ENCODE measurements around the gene OR10J5. TPM values are rescaled to one million over a fixed set of nuclear protein-coding genes. Genes with fewer than 3 reads are reported as not detected.
A peak's percentile ranks its signal among the peaks of the same experiment; 100 is the strongest.

OR10J5 gene
- total and polyA plus RNA-seq, 2 experiments from 2014 or later, result not detected

GRCh38 chr1:159584536-159584935 lies 48.7 kb upstream of the OR10J5 start:
- Mint-ChIP-seq H3K9me3 (no peaks in the 10 kb centered on the region), H3K27me3 (ENCODE audit: insufficient read depth, low read depth, poor library complexity) (no peaks in the 10 kb centered on the region), H3K4me3 (no peak overlapping the region), H3K27ac (no peak overlapping the region), H3K4me1 (no peaks in the 10 kb centered on the region), H3K36me3 (ENCODE audit: low read depth) (no peaks in the 10 kb centered on the region)
- Histone ChIP-seq H4K20me1 (replicated peaks; ENCODE audit: insufficient read depth) (no peaks in the 10 kb centered on the region), H2AFZ (peak overlapping the region; percentile 23; the same call in 1 of the 2 replicates), H3F3A (replicated peaks; ENCODE audit: low read depth) (no peaks in the 10 kb centered on the region), H3K36me3 (ENCODE audit: insufficient read depth) (no peaks in the 10 kb centered on the region), H3K4me2 (no peak overlapping the region), H3K4me1 (ENCODE audit: insufficient read depth) (no peaks in the 10 kb centered on the region), H3K4me3 (no peak overlapping the region), H3K79me2 (replicated peaks; ENCODE audit: insufficient read depth) (no peaks in the 10 kb centered on the region), H3K9me2 (ENCODE audit: insufficient read depth) (no peaks in the 10 kb centered on the region), H3K27ac (ENCODE audit: low read depth) (no peak overlapping the region), H3K27me3 (ENCODE audit: insufficient read depth) (no peaks in the 10 kb centered on the region)
- DNase-seq (ENCODE audit: low spot score), result no peak
- TF ChIP-seq POLR2AphosphoS5 (IDR thresholded peaks at IDR 0.05; ENCODE audit: low read depth) (no peak), NANOG (IDR thresholded peaks at IDR 0.05; ENCODE audit: borderline replicate concordance) (no peak), ZNF462 (CRISPR knock-in tag; IDR thresholded peaks at IDR 0.05) (no peak), CREB1 (CRISPR knock-in tag; IDR thresholded peaks at IDR 0.05; ENCODE audit: low read depth) (no peak), EZH2phosphoT487 (IDR thresholded peaks at IDR 0.05; ENCODE audit: unreplicated experiment) (no peak), JUNB (IDR thresholded peaks at IDR 0.05; ENCODE audit: unreplicated experiment) (no peak)
- TF ChIP-seq, protein P1, sequence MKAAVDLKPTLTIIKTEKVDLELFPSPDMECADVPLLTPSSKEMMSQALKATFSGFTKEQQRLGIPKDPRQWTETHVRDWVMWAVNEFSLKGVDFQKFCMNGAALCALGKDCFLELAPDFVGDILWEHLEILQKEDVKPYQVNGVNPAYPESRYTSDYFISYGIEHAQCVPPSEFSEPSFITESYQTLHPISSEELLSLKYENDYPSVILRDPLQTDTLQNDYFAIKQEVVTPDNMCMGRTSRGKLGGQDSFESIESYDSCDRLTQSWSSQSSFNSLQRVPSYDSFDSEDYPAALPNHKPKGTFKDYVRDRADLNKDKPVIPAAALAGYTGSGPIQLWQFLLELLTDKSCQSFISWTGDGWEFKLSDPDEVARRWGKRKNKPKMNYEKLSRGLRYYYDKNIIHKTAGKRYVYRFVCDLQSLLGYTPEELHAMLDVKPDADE (IDR thresholded peaks at IDR 0.05), result no peak
- TF ChIP-seq, protein P2, sequence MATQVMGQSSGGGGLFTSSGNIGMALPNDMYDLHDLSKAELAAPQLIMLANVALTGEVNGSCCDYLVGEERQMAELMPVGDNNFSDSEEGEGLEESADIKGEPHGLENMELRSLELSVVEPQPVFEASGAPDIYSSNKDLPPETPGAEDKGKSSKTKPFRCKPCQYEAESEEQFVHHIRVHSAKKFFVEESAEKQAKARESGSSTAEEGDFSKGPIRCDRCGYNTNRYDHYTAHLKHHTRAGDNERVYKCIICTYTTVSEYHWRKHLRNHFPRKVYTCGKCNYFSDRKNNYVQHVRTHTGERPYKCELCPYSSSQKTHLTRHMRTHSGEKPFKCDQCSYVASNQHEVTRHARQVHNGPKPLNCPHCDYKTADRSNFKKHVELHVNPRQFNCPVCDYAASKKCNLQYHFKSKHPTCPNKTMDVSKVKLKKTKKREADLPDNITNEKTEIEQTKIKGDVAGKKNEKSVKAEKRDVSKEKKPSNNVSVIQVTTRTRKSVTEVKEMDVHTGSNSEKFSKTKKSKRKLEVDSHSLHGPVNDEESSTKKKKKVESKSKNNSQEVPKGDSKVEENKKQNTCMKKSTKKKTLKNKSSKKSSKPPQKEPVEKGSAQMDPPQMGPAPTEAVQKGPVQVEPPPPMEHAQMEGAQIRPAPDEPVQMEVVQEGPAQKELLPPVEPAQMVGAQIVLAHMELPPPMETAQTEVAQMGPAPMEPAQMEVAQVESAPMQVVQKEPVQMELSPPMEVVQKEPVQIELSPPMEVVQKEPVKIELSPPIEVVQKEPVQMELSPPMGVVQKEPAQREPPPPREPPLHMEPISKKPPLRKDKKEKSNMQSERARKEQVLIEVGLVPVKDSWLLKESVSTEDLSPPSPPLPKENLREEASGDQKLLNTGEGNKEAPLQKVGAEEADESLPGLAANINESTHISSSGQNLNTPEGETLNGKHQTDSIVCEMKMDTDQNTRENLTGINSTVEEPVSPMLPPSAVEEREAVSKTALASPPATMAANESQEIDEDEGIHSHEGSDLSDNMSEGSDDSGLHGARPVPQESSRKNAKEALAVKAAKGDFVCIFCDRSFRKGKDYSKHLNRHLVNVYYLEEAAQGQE (IDR thresholded peaks at IDR 0.05; ENCODE audit: unreplicated experiment), result no peak
- ATAC-seq, result no peak

Data from GM23338 (cell line).